WTC11 (cell line): ENCODE measurements around the gene H6PD. TPM values are rescaled to one million over a fixed set of nuclear protein-coding genes. Genes with fewer than 3 reads are reported as not detected.

Experiments
- ATAC-seq: fragments of 200-7000 bp; cut with Tn5 transposase; 2 replicates; pipeline ENCODE4 v1.10.0; 2021; ENCODE audit warnings: mild to moderate bottlenecking, moderate library complexity
- CTCF ChIA-PET: fragments of 300-600 bp; sonication (Branson Sonifier 250); formaldehyde crosslinking; loops from one replicate; lab custom pipeline; 2021; ENCODE audit warnings: antibody characterized with exemption; lab: Charles Lee
- POLR2A ChIA-PET: fragments of 350-600 bp; sonication (Branson Sonifier 250); formaldehyde crosslinking; loops from one replicate; lab custom pipeline; 2021; ENCODE audit warnings: antibody characterized with exemption; lab: Charles Lee
- DNase-seq: peaks from one replicate; pipeline ENCODE4 v3.0.0; 2021; ENCODE audit warnings: low spot score
- H3K27ac Mint-ChIP-seq: 2 replicates; pipeline ENCODE4 v1.8.0; 2021; ENCODE audit warnings: mixed read lengths
- H3K27me3 Mint-ChIP-seq: 2 replicates; pipeline ENCODE4 v1.8.0; 2021; ENCODE audit warnings: low read depth, mild to moderate bottlenecking, moderate library complexity, mixed read lengths
- H3K36me3 Mint-ChIP-seq: 2 replicates; pipeline ENCODE4 v1.8.0; 2021; ENCODE audit warnings: mixed read lengths
- H3K4me1 Mint-ChIP-seq: 2 replicates; pipeline ENCODE4 v1.8.0; 2022; ENCODE audit warnings: mixed read lengths
- H3K4me3 Mint-ChIP-seq: 2 replicates; pipeline ENCODE4 v1.8.0; 2021; ENCODE audit warnings: mild to moderate bottlenecking, moderate library complexity, mixed read lengths
- H3K9me3 Mint-ChIP-seq: 2 replicates; pipeline ENCODE4 v1.8.0; 2021; ENCODE audit warnings: mixed read lengths
- ETV6 ChIP-seq: sonication (generic); formaldehyde crosslinking; IDR thresholded peaks from 2 replicates; pipeline ENCODE4 v1.8.1; 2022; ENCODE audit warnings: mild to moderate bottlenecking, missing genetic modification reagents
- FOXP1 ChIP-seq: sonication (generic); formaldehyde crosslinking; IDR thresholded peaks from 2 replicates; pipeline ENCODE4 v1.8.0; 2022; ENCODE audit warnings: missing genetic modification reagents, mild to moderate bottlenecking, moderate library complexity, borderline replicate concordance
- PRDM15 ChIP-seq: sonication (generic); formaldehyde crosslinking; IDR thresholded peaks from 2 replicates; pipeline ENCODE4 v1.8.0; 2022; ENCODE audit warnings: missing genetic modification reagents
- RELA ChIP-seq: sonication (generic); formaldehyde crosslinking; IDR thresholded peaks from 2 replicates; pipeline ENCODE4 v1.8.1; 2022; ENCODE audit warnings: missing genetic modification reagents, mild to moderate bottlenecking, borderline replicate concordance
- SP1 ChIP-seq: sonication (generic); formaldehyde crosslinking; conservative IDR thresholded peaks from 2 replicates; pipeline ENCODE4 v1.8.1; 2022; ENCODE audit warnings: missing genetic modification reagents
- TEAD1 ChIP-seq: sonication (generic); formaldehyde crosslinking; IDR thresholded peaks from 2 replicates; pipeline ENCODE4 v1.8.0; 2022; ENCODE audit warnings: mild to moderate bottlenecking, missing genetic modification reagents
- USF1 ChIP-seq: sonication (generic); formaldehyde crosslinking; IDR thresholded peaks from 2 replicates; pipeline ENCODE4 v1.8.0; 2022; ENCODE audit warnings: mild to moderate bottlenecking, missing genetic modification reagents
- ZBTB43 ChIP-seq: sonication (generic); formaldehyde crosslinking; IDR thresholded peaks from 2 replicates; pipeline ENCODE4 v1.8.1; 2023; ENCODE audit warnings: mild to moderate bottlenecking, missing genetic modification reagents
- ZNF138 ChIP-seq: sonication (generic); formaldehyde crosslinking; conservative IDR thresholded peaks from 2 replicates; pipeline ENCODE4 v1.8.1; 2022; ENCODE audit warnings: mild to moderate bottlenecking, moderate library complexity, missing genetic modification reagents
- ZNF317 ChIP-seq: sonication (generic); formaldehyde crosslinking; IDR thresholded peaks from 2 replicates; pipeline ENCODE4 v1.8.1; 2023; ENCODE audit warnings: low read depth, mild to moderate bottlenecking, moderate library complexity, missing genetic modification reagents, borderline replicate concordance
- ZNF425 ChIP-seq: fragments of 250-450 bp; sonication (Bioruptor Pico); conservative IDR thresholded peaks from 2 replicates; pipeline ENCODE4 v1.9.0; 2021; ENCODE audit warnings: mild to moderate bottlenecking
- ZNF512 ChIP-seq: sonication (generic); formaldehyde crosslinking; IDR thresholded peaks from 2 replicates; pipeline ENCODE4 v1.8.1; 2022; ENCODE audit warnings: missing genetic modification reagents, borderline replicate concordance
- total RNA-seq: library from RNA; stranded (reverse); gene quantifications from 3 replicates; pipeline ENCODE4 v1.2.3, GENCODE V29; 2021
- TF ChIP-seq, protein P1 (sequence below): sonication (generic); formaldehyde crosslinking; IDR thresholded peaks from 2 replicates; pipeline ENCODE4 v1.8.1; 2022; ENCODE audit warnings: mild to moderate bottlenecking, moderate library complexity, missing genetic modification reagents

The H6PD gene
- total RNA-seq, 1 experiment from 2014 or later, result 7.4 TPM

- ChIA-PET POLR2A (interaction anchor here (0.5 to 0.7 kb wide), 2 partner anchors 109 to 149 kb away, joined by 3 to 4 read pairs; no protein-coding TSS in a partner anchor), CTCF (interaction anchor here (0.6 to 10.2 kb wide), 33 partner anchors 10 to 367 kb away, joined by 3 to 154 read pairs (median 6); partner anchors contain the start of gene H6PD)
- no peak overlapping the region for H3K4me3 Mint-ChIP-seq
- no peak overlapping the region for H3K27ac Mint-ChIP-seq
- H3K27me3 Mint-ChIP-seq, result no peaks in the 10 kb centered on the region
- no peaks in the 10 kb centered on the region for H3K9me3 Mint-ChIP-seq
- no peak for DNase-seq
- H3K4me1 Mint-ChIP-seq, result peaks cover 42% of the 10 kb centered on the region
- peak; percentile 23 for ATAC-seq
- H3K36me3 Mint-ChIP-seq, result no peaks in the 10 kb centered on the region
- no peak for TF ChIP-seq PRDM15
- TF ChIP-seq ZNF425 (CRISPR knock-in tag), result no peak
- TF ChIP-seq ZNF317, result no peak
- no peak for TF ChIP-seq SP1 (CRISPR knock-in tag)
- no peak for TF ChIP-seq ZNF138 (CRISPR knock-in tag)
- TF ChIP-seq, protein P1, sequence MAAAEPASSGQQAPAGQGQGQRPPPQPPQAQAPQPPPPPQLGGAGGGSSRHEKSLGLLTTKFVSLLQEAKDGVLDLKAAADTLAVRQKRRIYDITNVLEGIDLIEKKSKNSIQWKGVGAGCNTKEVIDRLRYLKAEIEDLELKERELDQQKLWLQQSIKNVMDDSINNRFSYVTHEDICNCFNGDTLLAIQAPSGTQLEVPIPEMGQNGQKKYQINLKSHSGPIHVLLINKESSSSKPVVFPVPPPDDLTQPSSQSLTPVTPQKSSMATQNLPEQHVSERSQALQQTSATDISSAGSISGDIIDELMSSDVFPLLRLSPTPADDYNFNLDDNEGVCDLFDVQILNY (CRISPR knock-in tag), result 0 out of 2 replicates have a peak, but pooled peaks have one; percentile 7
- no peak for TF ChIP-seq ZNF512 (CRISPR knock-in tag)
- TF ChIP-seq FOXP1 (CRISPR knock-in tag), result no peak
- TF ChIP-seq ZBTB43 (CRISPR knock-in tag), result no peak
Measured at GRCh38 chr1:9250411-9251381, 16.1 kb downstream of the H6PD start.

DNA sequence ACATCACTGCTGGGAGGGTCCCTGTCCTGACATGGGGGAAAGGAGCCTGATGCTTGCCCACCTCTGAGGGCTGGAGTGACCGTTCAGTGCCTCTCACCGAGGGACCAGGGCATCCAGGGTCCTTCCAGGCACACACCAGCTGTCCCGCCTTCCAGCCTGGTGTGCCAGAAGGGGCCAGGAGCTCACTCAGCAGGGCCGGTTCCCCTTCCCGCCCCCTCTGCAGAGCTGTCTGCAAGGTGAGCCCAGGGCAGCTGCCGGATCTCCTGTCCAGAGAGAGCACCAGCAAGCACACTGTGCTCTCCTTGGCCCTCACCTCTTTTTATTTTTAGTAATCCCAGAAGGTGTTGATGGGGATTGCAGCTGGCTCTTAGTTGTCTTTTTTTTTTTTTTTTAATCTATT, 16.9 kb downstream of the H6PD start:
- ATAC-seq (peak; percentile 4; the same call in 1 of the 2 replicates), DNase-seq (no peak)
- Mint-ChIP-seq H3K27me3 (no peaks in the 10 kb centered on the region), H3K36me3 (no peaks in the 10 kb centered on the region), H3K27ac (no peak overlapping the region), H3K4me3 (no peak overlapping the region), H3K9me3 (no peaks in the 10 kb centered on the region), H3K4me1 (peaks cover 42% of the 10 kb centered on the region)
- POLR2A ChIA-PET, result interaction anchor here (0.5 to 0.6 kb wide), 2 partner anchors 434 to 496 kb away, joined by 3 read pairs; partner anchors contain the start of gene RERE
- CTCF ChIA-PET, result interaction anchor here (1.4 to 10.2 kb wide), 12 partner anchors 11 to 205 kb away, joined by 4 to 154 read pairs (median 16); partner anchors contain the start of gene H6PD
- TF ChIP-seq ETV6 (CRISPR knock-in tag), result no peak
- no peak for TF ChIP-seq RELA (CRISPR knock-in tag)
- no peak for TF ChIP-seq USF1 (CRISPR knock-in tag)
- no peak for TF ChIP-seq PRDM15
- TF ChIP-seq TEAD1, result no peak
